GM12892 (cell line): Measurements from ENCODE around the gene SNCG.
"Not testable (repeated sequence)": the region's sequence is repeated elsewhere in the genome, so short reads cannot be mapped to it uniquely, and the experiment has no call there.

ENCODE experiments used
- DNase-seq: peaks from one replicate; pipeline ENCODE4 v3.0.0; 2011; ENCODE audit not compliant: insufficient read length
- FAIRE-seq: peaks from 2 replicates; lab custom pipeline; 2011; peaks lifted over from hg19 to GRCh38; lab: Jason Lieb, UNC
- POLR2A ChIP-seq: IDR thresholded peaks from 2 replicates; pipeline ENCODE4 v1.6.1; 2011; ENCODE audit warnings: low read depth, low read length, control low read depth
- POLR2AphosphoS5 ChIP-seq: IDR thresholded peaks from 2 replicates; pipeline ENCODE4 v1.6.1; 2011; ENCODE audit warnings: low read depth, low read length, control low read depth
- TAF1 ChIP-seq: IDR thresholded peaks from 2 replicates; pipeline ENCODE4 v1.6.1; 2011; ENCODE audit warnings: low read depth, mild to moderate bottlenecking, control low read depth, low read length, borderline replicate concordance

The SNCG gene

DNA sequence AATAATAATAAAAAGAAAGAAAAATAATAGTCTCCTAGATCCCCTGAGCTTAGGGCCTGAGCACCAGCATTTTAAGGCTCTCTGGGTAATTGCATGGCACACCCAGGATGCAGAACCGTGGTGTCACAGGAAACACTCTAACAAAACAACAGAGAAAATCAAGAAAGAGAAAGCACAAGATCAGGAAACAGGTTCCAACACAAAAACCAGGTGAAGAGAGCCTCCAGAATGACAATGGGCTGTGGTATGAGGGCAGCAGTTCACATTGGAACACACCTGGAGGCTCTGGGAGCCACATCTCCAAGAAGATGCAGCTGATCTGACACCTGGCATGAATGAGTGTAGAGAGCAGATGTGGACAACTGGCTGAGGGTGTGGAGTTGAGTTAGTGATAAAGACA, 8.1 kb upstream of the SNCG start:
- DNase-seq: no peak
- FAIRE-seq: no peak
- no peak for TF ChIP-seq POLR2AphosphoS5
- no peak for TF ChIP-seq POLR2A
- TF ChIP-seq TAF1: no peak

- TF ChIP-seq TAF1 (no peak), POLR2A (no peak), POLR2AphosphoS5 (no peak)
- no peak for DNase-seq
- no peak for FAIRE-seq
Observed at GRCh38 chr10:86951184-86951761, 7.1 kb upstream of the SNCG start.

DNA sequence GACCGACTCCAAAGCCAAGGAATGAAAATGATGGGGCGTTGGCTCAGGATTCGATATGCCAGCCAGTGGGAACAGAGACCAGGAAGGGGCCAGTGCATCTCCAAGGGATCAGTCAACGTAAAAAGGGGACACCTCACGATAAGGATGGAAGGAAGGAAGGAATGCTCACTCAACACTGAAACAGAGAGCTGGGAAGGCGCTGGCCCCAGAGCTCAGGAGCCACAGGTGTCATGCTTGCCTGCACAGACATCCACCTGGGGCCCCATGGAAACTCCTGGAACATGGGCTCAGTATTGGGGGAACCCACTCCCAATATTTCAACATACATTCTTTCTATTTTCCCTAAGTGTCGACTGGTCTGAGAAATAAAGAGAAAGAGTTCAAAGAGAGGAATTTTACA, 6.3 kb upstream of the SNCG start:
- DNase-seq (no peak), FAIRE-seq (no peak)
- TF ChIP-seq POLR2A: no peak
- TF ChIP-seq POLR2AphosphoS5: no peak
- TF ChIP-seq TAF1: no peak

- DNase-seq, FAIRE-seq: not testable (repeated sequence)
Observed at GRCh38 chr10:86952697-86953096, 5.7 kb upstream of the SNCG start.

- TF ChIP-seq TAF1: no peak
- no peak for TF ChIP-seq POLR2A
- no peak for TF ChIP-seq POLR2AphosphoS5
- no peak for FAIRE-seq
- DNase-seq: no peak
Observed at GRCh38 chr10:86953747-86954680, 4.4 kb upstream of the SNCG start.

- DNase-seq: no peak
- no peak for FAIRE-seq
- TF ChIP-seq TAF1: no peak
- no peak for TF ChIP-seq POLR2A
- TF ChIP-seq POLR2AphosphoS5: no peak
Observed at GRCh38 chr10:86954681-86955500, 3.5 kb upstream of the SNCG start.

DNA sequence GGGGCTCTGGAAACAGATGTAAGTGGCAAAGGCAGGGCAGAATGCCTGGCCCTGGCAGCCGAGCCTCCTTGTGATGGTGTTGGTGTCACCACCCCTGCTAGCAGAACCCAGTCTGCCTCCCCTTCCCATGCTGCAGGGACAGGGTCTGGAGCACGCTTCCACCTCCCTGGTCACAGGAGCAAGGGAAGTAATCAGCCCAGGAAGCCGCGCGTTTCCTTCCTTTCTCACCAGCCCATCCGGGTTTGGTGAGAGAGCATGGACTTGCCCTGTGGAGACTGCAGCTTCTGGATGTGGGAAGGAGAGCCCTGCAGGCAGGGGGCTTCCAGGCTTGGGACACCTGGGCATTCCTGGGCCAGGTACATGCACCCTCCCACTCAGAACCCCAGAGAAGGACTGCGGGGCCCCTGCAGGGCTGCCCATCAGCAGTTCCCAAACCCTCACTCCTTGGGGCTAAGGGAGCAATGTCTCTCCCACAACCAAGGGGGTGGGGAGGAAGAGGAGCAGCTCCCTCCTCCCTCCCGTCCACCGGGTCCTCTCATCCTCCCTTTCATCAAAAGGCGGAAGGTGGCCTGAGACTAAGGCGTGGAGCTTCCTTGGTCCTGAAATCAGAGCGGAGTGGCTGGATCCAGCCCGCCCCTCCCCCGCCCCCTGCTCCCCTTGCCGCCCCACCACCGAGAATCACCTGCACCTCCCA, 2.8 kb upstream of the SNCG start:
- FAIRE-seq: no peak
- TF ChIP-seq TAF1: no peak
- no peak for TF ChIP-seq POLR2A
- no peak for TF ChIP-seq POLR2AphosphoS5
- no peak for DNase-seq

DNA sequence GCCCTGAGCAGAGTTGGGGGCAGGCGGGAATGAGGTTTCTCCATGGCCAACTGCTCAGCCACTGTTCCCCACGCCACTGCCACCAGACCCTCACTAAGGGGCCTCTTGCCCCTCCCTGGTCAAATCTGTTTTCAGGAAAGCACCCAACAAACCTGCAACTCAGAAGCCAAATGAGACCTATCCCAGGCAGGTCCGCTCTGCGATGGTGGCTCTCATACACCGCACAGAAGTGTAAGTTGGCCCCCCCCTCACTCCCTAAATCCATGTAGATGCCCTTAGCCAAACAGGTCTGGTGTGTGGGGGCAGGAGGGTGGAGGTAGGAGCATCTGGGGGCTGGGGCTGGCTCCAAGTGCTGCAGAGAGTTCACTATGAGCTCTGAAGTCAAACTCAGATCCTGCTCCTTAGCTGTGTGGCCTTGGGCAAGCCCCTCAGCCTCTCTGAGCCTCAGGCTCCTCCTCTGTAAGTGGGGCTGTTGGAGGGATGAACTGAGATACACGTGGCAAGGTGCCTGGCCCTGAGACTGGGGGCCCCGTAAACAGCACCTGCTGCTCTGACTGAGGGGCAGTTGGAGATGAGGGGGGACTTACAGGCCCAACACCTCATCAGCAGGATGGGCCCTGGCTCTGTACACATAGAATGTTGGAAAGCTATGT, 2.1 kb upstream of the SNCG start:
- FAIRE-seq: no peak
- TF ChIP-seq POLR2A (no peak), TAF1 (no peak), POLR2AphosphoS5 (no peak)

GRCh38 chr10:86956848-86957448, 1.5 kb upstream of the SNCG start:
- DNase-seq: no peak
- TF ChIP-seq TAF1: no peak
- TF ChIP-seq POLR2AphosphoS5: no peak
- no peak for TF ChIP-seq POLR2A

More for the DNA sequence above, 2.1 kb upstream of the SNCG start:
- DNase-seq: no peak

DNA sequence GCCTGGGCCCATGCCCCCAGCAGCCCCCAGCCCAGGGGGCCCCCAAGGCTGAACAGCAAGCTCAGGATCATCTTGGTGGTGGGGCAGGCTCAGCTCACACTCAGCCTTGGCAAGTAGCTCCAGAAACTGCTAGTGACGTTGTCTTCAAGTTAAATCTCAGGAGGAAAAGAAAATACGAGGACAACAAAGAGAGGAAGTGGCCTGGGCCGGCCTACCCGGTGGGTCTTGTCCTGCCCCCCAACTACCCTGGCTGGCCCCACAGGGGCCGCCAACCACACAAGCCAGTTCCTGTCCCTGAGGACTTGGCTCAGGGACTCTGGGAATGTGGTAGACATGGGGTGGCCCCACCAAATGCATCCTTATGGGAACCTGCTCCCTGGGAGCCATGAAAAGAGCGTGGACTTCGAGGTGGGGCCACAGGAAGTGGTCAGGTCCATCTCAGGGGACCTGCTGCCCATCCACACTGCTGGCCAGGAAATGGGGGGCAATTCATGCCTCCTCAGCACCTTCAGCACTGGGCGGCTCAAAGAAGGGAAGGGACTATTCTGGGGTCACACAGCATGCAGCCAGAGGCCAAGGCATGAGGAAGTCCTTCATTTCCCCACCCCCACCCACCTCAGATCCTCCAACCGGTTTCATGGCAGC, 806 bp upstream of the SNCG start, which contains the start of gene MMRN2:
Gene MMRN2, minus strand, starts transcription at position 145 of the 645 bp plus-strand sequence. Its CDS starts 74 bp downstream, at position 71.
- TF ChIP-seq POLR2A: no peak
- no peak for TF ChIP-seq TAF1
- TF ChIP-seq POLR2AphosphoS5: no peak
- FAIRE-seq (no peak), DNase-seq (no peak)

More at GRCh38 chr10:86956848-86957448, 1.5 kb upstream of the SNCG start:
- FAIRE-seq: no peak
